GM12878 (cell line): ENCODE results near the gene MTRFR. TPM values are rescaled to one million over a fixed set of nuclear protein-coding genes. Genes with fewer than 3 reads are reported as not detected.

ENCODE experiments used
- ATAC-seq: fragments of 200-7000 bp; cut with Tn5 transposase; 3 replicates; pipeline ENCODE4 v1.9.1; 2020; ENCODE audit warnings: mild to moderate bottlenecking, moderate library complexity
- BruUV-seq: library from RNA; stranded (reverse); fragments of 400-500 nt; replicated peaks from 2 replicates; lab custom pipeline; 2021; lab: Mats Ljungman, UMichigan
- CTCF ChIA-PET: fragments of 300-600 bp; sonication (Branson Sonifier 250); formaldehyde crosslinking; extraction: SDS; loops from one replicate; lab custom pipeline; 2021; ENCODE audit warnings: inconsistent platforms; lab: Yijun Ruan, JAX
- POLR2A ChIA-PET: fragments of 350-600 bp; formaldehyde crosslinking; extraction: SDS; loops from one replicate; lab custom pipeline; 2021; ENCODE audit warnings: inconsistent platforms; lab: Charles Lee
- RAD21 ChIA-PET: fragments of 300-600 bp; sonication (Branson Sonifier 250); formaldehyde crosslinking; loops from one replicate; lab custom pipeline; 2023; ENCODE audit warnings: antibody characterized with exemption; ENCODE audit not compliant: unreplicated experiment; lab: Charles Lee
- SMC1A ChIA-PET: fragments of 300-600 bp; sonication (Branson Sonifier 250); formaldehyde crosslinking; loops from one replicate; lab custom pipeline; 2023; ENCODE audit not compliant: unreplicated experiment, uncharacterized antibody; lab: Charles Lee
- DNase-seq: peaks from one replicate; pipeline ENCODE4 v3.0.0-alpha.2; 2011; ENCODE audit warnings: low read depth, low spot score
- FAIRE-seq: peaks from 3 replicates; lab custom pipeline; 2011; peaks lifted over from hg19 to GRCh38; lab: Jason Lieb, UNC
- H2AFZ ChIP-seq: 2 replicates; pipeline ENCODE4 v1.6.0; 2011; ENCODE audit warnings: low read depth, low read length, control low read depth; ENCODE audit not compliant: control insufficient read depth
- H3K27ac ChIP-seq: 2 replicates; pipeline ENCODE4 v1.5.1; 2011; ENCODE audit warnings: control low read depth; ENCODE audit not compliant: control insufficient read depth, insufficient read depth
- H3K27me3 ChIP-seq, 2 experiments: replicated peaks in 1 of 2; 2 replicates each; pipeline versions ENCODE4 v1.6.0 to v1.6.1; 2011; ENCODE audit warnings: low read length in 1 of 2; ENCODE audit not compliant: control insufficient read depth in 2 of 2, insufficient read depth in 2 of 2
- H3K36me3 ChIP-seq, 2 experiments: 2 replicates each; pipeline ENCODE4 v1.5.1; 2011; ENCODE audit warnings: low read length in 1 of 2; ENCODE audit not compliant: control insufficient read depth in 2 of 2, insufficient read depth in 2 of 2
- H3K4me1 ChIP-seq: 2 replicates; pipeline ENCODE4 v1.6.1; 2011; ENCODE audit warnings: mild to moderate bottlenecking, low read length, moderate library complexity, mixed read lengths; ENCODE audit not compliant: control insufficient read depth, insufficient read depth
- H3K4me2 ChIP-seq: 2 replicates; pipeline ENCODE4 v1.6.0; 2011; ENCODE audit warnings: control low read depth; ENCODE audit not compliant: control insufficient read depth, insufficient read depth
- H3K4me3 ChIP-seq: fragments of 200-600 bp; sonication (generic); 2 replicates; pipeline ENCODE4 v1.5.1; 2016
- H3K79me2 ChIP-seq: 2 replicates; pipeline ENCODE4 v1.6.0; 2011; ENCODE audit warnings: low read length; ENCODE audit not compliant: control insufficient read depth, insufficient read depth
- H3K9ac ChIP-seq: 2 replicates; pipeline ENCODE4 v1.8.0; 2011; ENCODE audit warnings: low read length, control low read depth, mixed read lengths; ENCODE audit not compliant: control insufficient read depth, insufficient read depth
- H3K9me3 ChIP-seq: replicated peaks from 3 replicates; pipeline ENCODE4 v1.5.1; 2011; ENCODE audit warnings: mild to moderate bottlenecking, low read length; ENCODE audit not compliant: control insufficient read depth, insufficient read depth
- H4K20me1 ChIP-seq: 2 replicates; pipeline ENCODE4 v1.6.0; 2011; ENCODE audit not compliant: control insufficient read depth, insufficient read depth
- GATAD2B ChIP-seq: fragments of 450-650 bp; conservative IDR thresholded peaks from 2 replicates; pipeline ENCODE4 v1.6.1; 2017; ENCODE audit warnings: low read depth, mild to moderate bottlenecking, moderate library complexity
- RB1 ChIP-seq: fragments of 450-650 bp; formaldehyde crosslinking; IDR thresholded peaks from 2 replicates; pipeline ENCODE4 v1.6.1; 2017; ENCODE audit warnings: mild to moderate bottlenecking, borderline replicate concordance
- ZSCAN29 ChIP-seq: fragments of 450-650 bp; IDR thresholded peaks from 2 replicates; pipeline ENCODE4 v1.6.1; 2017; ENCODE audit warnings: mild to moderate bottlenecking, moderate library complexity
- WGBS: methylation state at CpG from one replicate; pipeline ENCODE4 v1.1.6; 2016; ENCODE audit warnings: low lambda C conversion rate; ENCODE audit not compliant: insufficient replicate concordance, insufficient coverage; ENCODE audit errors: missing lambda C conversion rate; 5-methylcytosine and 5-hydroxymethylcytosine counted together
- in situ Hi-C: fragments of 300-500 bp; cut with MboI; formaldehyde crosslinking; loops from 9 replicates; pipeline ENCODE4 v1.14.3; 2018; ENCODE audit warnings: mixed read lengths
- intact Hi-C: fragments of 100-400 bp; cut with micrococcal nuclease; formaldehyde crosslinking; loops from one replicate; pipeline ENCODE4 v1.14.2; 2022; ENCODE audit not compliant: unreplicated experiment
- polyA plus RNA-seq, 11 experiments: library from polyadenylated mRNA; depleted of rRNA in 4 of 11; unstranded in 6 of 11; stranded (reverse) in 5 of 11; fragments of >200 nt; fragmentation: Nextera tagmentation in 4 of 11; fragmentation: Illumina TruSeq in 1 of 11; extraction: Ambion mirVana in 4 of 11; extraction: Trizol in 1 of 11; gene quantifications; 1 replicate in 1 of 11; 2 replicates in 10 of 11; pipeline versions ENCODE4 v1.2.1 to v1.2.3, GENCODE V29; 2011 to 2016; ENCODE audit warnings: inconsistent platforms in 2 of 11, missing spikeins in 2 of 11, low read depth in 1 of 11
- total RNA-seq, 4 experiments: library from RNA; depleted of rRNA in 3 of 4; stranded (reverse); fragments of >200 nt in 3 of 4; fragmentation: Illumina TruSeq in 1 of 4; extraction: Trizol in 1 of 4; gene quantifications; 2 replicates each; pipeline versions ENCODE4 v1.2.1 to v1.2.3, GENCODE V29; 2013 to 2021
- TF ChIP-seq, protein P1 (sequence below): IDR thresholded peaks from 2 replicates; pipeline ENCODE4 v1.6.1; 2012; ENCODE audit warnings: mild to moderate bottlenecking, low read depth, low read length
- TF ChIP-seq, protein P2 (sequence below): fragments of 450-650 bp; IDR thresholded peaks from 2 replicates; pipeline ENCODE4 v1.6.1; 2017; ENCODE audit warnings: mild to moderate bottlenecking, moderate library complexity
- TF ChIP-seq, protein P3 (sequence below): fragments of 450-650 bp; IDR thresholded peaks from 2 replicates; pipeline ENCODE4 v1.6.1; 2017; ENCODE audit warnings: borderline replicate concordance
- TF ChIP-seq, protein P4 (sequence below): IDR thresholded peaks from 2 replicates; pipeline ENCODE4 v1.6.1; 2012; ENCODE audit warnings: improper control_type of control experiment, low read depth, low read length; ENCODE audit not compliant: insufficient replicate concordance

Gene MTRFR
- total and polyA plus RNA-seq, 10 of the 15 experiments (the other 5 are each of a cell fraction or from before 2014, with no cell fraction given) = 12.2 to 33.4 (median 24.8) TPM

DNA sequence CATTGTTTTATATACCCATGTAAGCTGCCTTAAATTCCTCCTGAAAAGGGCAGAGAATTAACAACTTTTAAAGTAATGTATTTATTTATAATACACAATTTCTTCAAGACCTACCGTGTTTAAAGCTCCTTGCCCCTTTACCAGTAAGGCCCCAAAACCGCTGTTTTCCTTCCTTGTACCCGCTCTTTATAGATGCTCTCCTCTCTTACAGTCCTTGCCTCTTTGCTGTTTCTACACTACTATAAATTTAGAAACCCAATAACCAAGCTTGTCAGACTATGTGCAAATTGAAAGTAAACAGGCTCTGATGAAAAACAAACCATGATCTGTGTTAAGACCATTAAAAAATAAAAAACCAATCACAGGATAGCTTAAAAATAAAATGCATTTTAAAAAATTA is 4.2 kb upstream of the MTRFR start:
- no TSS peak for BruUV-seq
- POLR2A ChIA-PET = interaction anchor here (0.9 to 1.0 kb wide), 2 partner anchors 8 to 209 kb away, joined by 3 read pairs; no protein-coding TSS in a partner anchor
- no peak overlapping the region; the same call in 1 of the 2 replicates for H2AFZ ChIP-seq
- CTCF ChIA-PET = interaction anchor here (0.7 to 8.1 kb wide), 5 partner anchors 8 to 476 kb away, joined by 3 to 71 read pairs (median 3); partner anchors contain the start of gene DENR
- H3K27ac ChIP-seq = peak overlapping the region; percentile 26; the same call in 1 of the 2 replicates
- no peak for FAIRE-seq
- H3K4me2 ChIP-seq = peak overlapping the region; percentile 23
- DNase-seq = no peak
- H4K20me1 ChIP-seq = no peaks in the 10 kb centered on the region
- RAD21 ChIA-PET = interaction anchor here (0.9 to 4.0 kb wide), 2 partner anchors 9 to 253 kb away, joined by 4 to 24 read pairs; no protein-coding TSS in a partner anchor
- no peaks in the 10 kb centered on the region for H3K27me3 ChIP-seq
- no peak for ATAC-seq
- SMC1A ChIA-PET = interaction anchor here (0.8 to 2.2 kb wide), 5 partner anchors 9 to 355 kb away, joined by 3 to 14 read pairs (median 4); partner anchors contain the start of gene TMED2
- TF ChIP-seq RB1 (no peak), ZSCAN29 (no peak), GATAD2B (no peak)
- TF ChIP-seq, protein P1, sequence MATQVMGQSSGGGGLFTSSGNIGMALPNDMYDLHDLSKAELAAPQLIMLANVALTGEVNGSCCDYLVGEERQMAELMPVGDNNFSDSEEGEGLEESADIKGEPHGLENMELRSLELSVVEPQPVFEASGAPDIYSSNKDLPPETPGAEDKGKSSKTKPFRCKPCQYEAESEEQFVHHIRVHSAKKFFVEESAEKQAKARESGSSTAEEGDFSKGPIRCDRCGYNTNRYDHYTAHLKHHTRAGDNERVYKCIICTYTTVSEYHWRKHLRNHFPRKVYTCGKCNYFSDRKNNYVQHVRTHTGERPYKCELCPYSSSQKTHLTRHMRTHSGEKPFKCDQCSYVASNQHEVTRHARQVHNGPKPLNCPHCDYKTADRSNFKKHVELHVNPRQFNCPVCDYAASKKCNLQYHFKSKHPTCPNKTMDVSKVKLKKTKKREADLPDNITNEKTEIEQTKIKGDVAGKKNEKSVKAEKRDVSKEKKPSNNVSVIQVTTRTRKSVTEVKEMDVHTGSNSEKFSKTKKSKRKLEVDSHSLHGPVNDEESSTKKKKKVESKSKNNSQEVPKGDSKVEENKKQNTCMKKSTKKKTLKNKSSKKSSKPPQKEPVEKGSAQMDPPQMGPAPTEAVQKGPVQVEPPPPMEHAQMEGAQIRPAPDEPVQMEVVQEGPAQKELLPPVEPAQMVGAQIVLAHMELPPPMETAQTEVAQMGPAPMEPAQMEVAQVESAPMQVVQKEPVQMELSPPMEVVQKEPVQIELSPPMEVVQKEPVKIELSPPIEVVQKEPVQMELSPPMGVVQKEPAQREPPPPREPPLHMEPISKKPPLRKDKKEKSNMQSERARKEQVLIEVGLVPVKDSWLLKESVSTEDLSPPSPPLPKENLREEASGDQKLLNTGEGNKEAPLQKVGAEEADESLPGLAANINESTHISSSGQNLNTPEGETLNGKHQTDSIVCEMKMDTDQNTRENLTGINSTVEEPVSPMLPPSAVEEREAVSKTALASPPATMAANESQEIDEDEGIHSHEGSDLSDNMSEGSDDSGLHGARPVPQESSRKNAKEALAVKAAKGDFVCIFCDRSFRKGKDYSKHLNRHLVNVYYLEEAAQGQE = no peak
- TF ChIP-seq, protein P2, sequence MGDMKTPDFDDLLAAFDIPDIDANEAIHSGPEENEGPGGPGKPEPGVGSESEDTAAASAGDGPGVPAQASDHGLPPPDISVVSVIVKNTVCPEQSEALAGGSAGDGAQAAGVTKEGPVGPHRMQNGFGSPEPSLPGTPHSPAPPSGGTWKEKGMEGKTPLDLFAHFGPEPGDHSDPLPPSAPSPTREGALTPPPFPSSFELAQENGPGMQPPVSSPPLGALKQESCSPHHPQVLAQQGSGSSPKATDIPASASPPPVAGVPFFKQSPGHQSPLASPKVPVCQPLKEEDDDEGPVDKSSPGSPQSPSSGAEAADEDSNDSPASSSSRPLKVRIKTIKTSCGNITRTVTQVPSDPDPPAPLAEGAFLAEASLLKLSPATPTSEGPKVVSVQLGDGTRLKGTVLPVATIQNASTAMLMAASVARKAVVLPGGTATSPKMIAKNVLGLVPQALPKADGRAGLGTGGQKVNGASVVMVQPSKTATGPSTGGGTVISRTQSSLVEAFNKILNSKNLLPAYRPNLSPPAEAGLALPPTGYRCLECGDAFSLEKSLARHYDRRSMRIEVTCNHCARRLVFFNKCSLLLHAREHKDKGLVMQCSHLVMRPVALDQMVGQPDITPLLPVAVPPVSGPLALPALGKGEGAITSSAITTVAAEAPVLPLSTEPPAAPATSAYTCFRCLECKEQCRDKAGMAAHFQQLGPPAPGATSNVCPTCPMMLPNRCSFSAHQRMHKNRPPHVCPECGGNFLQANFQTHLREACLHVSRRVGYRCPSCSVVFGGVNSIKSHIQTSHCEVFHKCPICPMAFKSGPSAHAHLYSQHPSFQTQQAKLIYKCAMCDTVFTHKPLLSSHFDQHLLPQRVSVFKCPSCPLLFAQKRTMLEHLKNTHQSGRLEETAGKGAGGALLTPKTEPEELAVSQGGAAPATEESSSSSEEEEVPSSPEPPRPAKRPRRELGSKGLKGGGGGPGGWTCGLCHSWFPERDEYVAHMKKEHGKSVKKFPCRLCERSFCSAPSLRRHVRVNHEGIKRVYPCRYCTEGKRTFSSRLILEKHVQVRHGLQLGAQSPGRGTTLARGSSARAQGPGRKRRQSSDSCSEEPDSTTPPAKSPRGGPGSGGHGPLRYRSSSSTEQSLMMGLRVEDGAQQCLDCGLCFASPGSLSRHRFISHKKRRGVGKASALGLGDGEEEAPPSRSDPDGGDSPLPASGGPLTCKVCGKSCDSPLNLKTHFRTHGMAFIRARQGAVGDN = no peak
- TF ChIP-seq, protein P3, sequence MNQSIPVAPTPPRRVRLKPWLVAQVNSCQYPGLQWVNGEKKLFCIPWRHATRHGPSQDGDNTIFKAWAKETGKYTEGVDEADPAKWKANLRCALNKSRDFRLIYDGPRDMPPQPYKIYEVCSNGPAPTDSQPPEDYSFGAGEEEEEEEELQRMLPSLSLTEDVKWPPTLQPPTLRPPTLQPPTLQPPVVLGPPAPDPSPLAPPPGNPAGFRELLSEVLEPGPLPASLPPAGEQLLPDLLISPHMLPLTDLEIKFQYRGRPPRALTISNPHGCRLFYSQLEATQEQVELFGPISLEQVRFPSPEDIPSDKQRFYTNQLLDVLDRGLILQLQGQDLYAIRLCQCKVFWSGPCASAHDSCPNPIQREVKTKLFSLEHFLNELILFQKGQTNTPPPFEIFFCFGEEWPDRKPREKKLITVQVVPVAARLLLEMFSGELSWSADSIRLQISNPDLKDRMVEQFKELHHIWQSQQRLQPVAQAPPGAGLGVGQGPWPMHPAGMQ = no peak
- TF ChIP-seq, protein P4, sequence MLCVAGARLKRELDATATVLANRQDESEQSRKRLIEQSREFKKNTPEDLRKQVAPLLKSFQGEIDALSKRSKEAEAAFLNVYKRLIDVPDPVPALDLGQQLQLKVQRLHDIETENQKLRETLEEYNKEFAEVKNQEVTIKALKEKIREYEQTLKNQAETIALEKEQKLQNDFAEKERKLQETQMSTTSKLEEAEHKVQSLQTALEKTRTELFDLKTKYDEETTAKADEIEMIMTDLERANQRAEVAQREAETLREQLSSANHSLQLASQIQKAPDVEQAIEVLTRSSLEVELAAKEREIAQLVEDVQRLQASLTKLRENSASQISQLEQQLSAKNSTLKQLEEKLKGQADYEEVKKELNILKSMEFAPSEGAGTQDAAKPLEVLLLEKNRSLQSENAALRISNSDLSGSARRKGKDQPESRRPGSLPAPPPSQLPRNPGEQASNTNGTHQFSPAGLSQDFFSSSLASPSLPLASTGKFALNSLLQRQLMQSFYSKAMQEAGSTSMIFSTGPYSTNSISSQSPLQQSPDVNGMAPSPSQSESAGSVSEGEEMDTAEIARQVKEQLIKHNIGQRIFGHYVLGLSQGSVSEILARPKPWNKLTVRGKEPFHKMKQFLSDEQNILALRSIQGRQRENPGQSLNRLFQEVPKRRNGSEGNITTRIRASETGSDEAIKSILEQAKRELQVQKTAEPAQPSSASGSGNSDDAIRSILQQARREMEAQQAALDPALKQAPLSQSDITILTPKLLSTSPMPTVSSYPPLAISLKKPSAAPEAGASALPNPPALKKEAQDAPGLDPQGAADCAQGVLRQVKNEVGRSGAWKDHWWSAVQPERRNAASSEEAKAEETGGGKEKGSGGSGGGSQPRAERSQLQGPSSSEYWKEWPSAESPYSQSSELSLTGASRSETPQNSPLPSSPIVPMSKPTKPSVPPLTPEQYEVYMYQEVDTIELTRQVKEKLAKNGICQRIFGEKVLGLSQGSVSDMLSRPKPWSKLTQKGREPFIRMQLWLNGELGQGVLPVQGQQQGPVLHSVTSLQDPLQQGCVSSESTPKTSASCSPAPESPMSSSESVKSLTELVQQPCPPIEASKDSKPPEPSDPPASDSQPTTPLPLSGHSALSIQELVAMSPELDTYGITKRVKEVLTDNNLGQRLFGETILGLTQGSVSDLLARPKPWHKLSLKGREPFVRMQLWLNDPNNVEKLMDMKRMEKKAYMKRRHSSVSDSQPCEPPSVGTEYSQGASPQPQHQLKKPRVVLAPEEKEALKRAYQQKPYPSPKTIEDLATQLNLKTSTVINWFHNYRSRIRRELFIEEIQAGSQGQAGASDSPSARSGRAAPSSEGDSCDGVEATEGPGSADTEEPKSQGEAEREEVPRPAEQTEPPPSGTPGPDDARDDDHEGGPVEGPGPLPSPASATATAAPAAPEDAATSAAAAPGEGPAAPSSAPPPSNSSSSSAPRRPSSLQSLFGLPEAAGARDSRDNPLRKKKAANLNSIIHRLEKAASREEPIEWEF = no peak
- in situ Hi-C loops (loop anchor here (25.0 kb wide), 1 partner anchor 367 kb away; no protein-coding TSS in a partner anchor), intact Hi-C loops (no loop called here)
- no peaks in the 10 kb centered on the region for H3K9me3 ChIP-seq
- H3K4me1 ChIP-seq = peaks cover 3% of the 10 kb centered on the region; the same call in 1 of the 2 replicates
- 25% methylated on average over 3 of the region's 3 CpGs for WGBS
- H3K79me2 ChIP-seq = peaks cover 69% of the 10 kb centered on the region
- peak overlapping the region; percentile 57 for H3K4me3 ChIP-seq
- H3K36me3 ChIP-seq = peaks cover 0 to 3% of the 10 kb centered on the region in 2 experiments; a peak in 1 of 4 replicates
- peak overlapping the region; percentile 26 for H3K9ac ChIP-seq
